T-cell (primary cell): ENCODE measurements around the gene PRKAB2. TPM values are rescaled to one million over a fixed set of nuclear protein-coding genes. Genes with fewer than 3 reads are reported as not detected.
"Not testable (repeated sequence)": the region's sequence is repeated elsewhere in the genome, so short reads cannot be mapped to it uniquely, and the experiment has no call there.

ENCODE experiments used
- ATAC-seq, 4 experiments: fragments of 200-7000 bp in 3 of 4; fragments of 150-1000 bp in 1 of 4; cut with Tn5 transposase; replicated peaks in 1 of 4; 1 replicate in 3 of 4; 2 replicates in 1 of 4; pipeline ENCODE4 v1.10.0; 2021; ENCODE audit warnings: moderate library complexity in 3 of 4, mild to moderate bottlenecking in 2 of 4, moderate number of reproducible peaks in 1 of 4
- CTCF ChIA-PET, 2 donors: fragments of 300-600 bp; sonication (Branson Sonifier 250); formaldehyde crosslinking; loops; one replicate each; lab custom pipeline; 2022; ENCODE audit warnings: antibody characterized with exemption in 2 of 2; lab: Charles Lee
- POLR2A ChIA-PET, 2 donors: fragments of 300-600 bp; sonication (Branson Sonifier 250); formaldehyde crosslinking; loops; one replicate each; lab custom pipeline; 2022; ENCODE audit warnings: antibody characterized with exemption in 2 of 2; lab: Charles Lee
- DNase-seq, 35 experiments: peaks; one replicate each; pipeline versions ENCODE4 v3.0.0 to v3.0.0-alpha.2; 2013 to 2023
- H3K27ac ChIP-seq: one replicate; pipeline ENCODE4 v1.5.1; 2013; ENCODE audit warnings: low read length
- H3K27me3 ChIP-seq, 2 experiments: replicated peaks in 1 of 2; 1 replicate in 1 of 2; 2 replicates in 1 of 2; pipeline versions ENCODE4 v1.6.1 to v1.7.0; 2013; ENCODE audit warnings: low read length in 1 of 2, mixed read lengths in 1 of 2; ENCODE audit not compliant: control insufficient read depth in 2 of 2, insufficient read depth in 2 of 2; ENCODE audit errors: extremely low read depth in 1 of 2
- H3K36me3 ChIP-seq, 2 donors: 1 replicate in 1 of 2; 2 replicates in 1 of 2; pipeline versions ENCODE4 v1.6.1 to v1.7.0; 2013; ENCODE audit warnings: low read length in 1 of 2; ENCODE audit not compliant: control insufficient read depth in 2 of 2, insufficient read depth in 1 of 2; ENCODE audit errors: extremely low read depth in 1 of 2
- H3K4me1 ChIP-seq, 2 experiments: 1 replicate in 1 of 2; 2 replicates in 1 of 2; pipeline versions ENCODE4 v1.6.1 to v1.7.0; 2013; ENCODE audit warnings: low read length in 2 of 2, mixed read lengths in 1 of 2; ENCODE audit not compliant: insufficient read depth in 2 of 2, control insufficient read depth in 1 of 2; ENCODE audit errors: extremely low read depth in 1 of 2
- H3K4me3 ChIP-seq, 2 donors: 1 replicate in 1 of 2; 2 replicates in 1 of 2; pipeline versions ENCODE4 v1.5.1 to v1.7.0; 2013; ENCODE audit warnings: mild to moderate bottlenecking in 2 of 2, low read length in 1 of 2, moderate library complexity in 1 of 2; ENCODE audit not compliant: control insufficient read depth in 1 of 2; ENCODE audit errors: extremely low read depth in 1 of 2
- H3K9me3 ChIP-seq: 2 replicates; pipeline ENCODE4 v1.7.0; 2013
- H3K27ac Mint-ChIP-seq, 2 donors: one replicate each; pipeline ENCODE4 v1.8.0; 2020 to 2021; ENCODE audit warnings: mild to moderate bottlenecking in 2 of 2, mixed read lengths in 2 of 2
- H3K27me3 Mint-ChIP-seq, 2 donors: one replicate each; pipeline ENCODE4 v1.8.0; 2021 to 2022; ENCODE audit warnings: mixed read lengths in 2 of 2
- H3K36me3 Mint-ChIP-seq: one replicate; pipeline ENCODE4 v1.8.0; 2021; ENCODE audit warnings: mixed read lengths
- H3K4me1 Mint-ChIP-seq, 3 donors: one replicate each; pipeline ENCODE4 v1.8.0; 2020 to 2022; ENCODE audit warnings: mixed read lengths in 3 of 3, mild to moderate bottlenecking in 1 of 3
- H3K4me3 Mint-ChIP-seq, 3 donors: one replicate each; pipeline ENCODE4 v1.8.0; 2020 to 2022; ENCODE audit warnings: mild to moderate bottlenecking in 3 of 3, mixed read lengths in 3 of 3, moderate library complexity in 3 of 3
- H3K9me3 Mint-ChIP-seq, 3 donors: one replicate each; pipeline ENCODE4 v1.8.0; 2020 to 2022; ENCODE audit warnings: mixed read lengths in 3 of 3
- WGBS: methylation state at CpG from one replicate; pipeline ENCODE4 v1.1.5; 2013; ENCODE audit warnings: missing lambda C conversion rate; ENCODE audit not compliant: insufficient coverage; 5-methylcytosine and 5-hydroxymethylcytosine counted together
- total RNA-seq, 35 experiments: library from RNA in 6 of 35; stranded (reverse) in 6 of 35; fragments of 120-200 nt in 1 of 35; gene quantifications; one replicate each; pipeline versions ENCODE4 v1.2.1 to v1.2.4 and lab custom pipeline; 2013 to 2026

Gene PRKAB2
- total RNA-seq, 5 donors from 2014 or later (not counting 1 experiment from before 2014, with no cell fraction given), result 13.6 to 22.0 (median 18.4) TPM

- no peaks in the 10 kb centered on the region for H3K9me3 Mint-ChIP-seq
- Histone ChIP-seq H3K4me1 (no peaks in the 10 kb centered on the region), H3K9me3 (no peaks in the 10 kb centered on the region), H3K4me3 (no peak overlapping the region), H3K27ac (no peak overlapping the region), H3K36me3 (no peaks in the 10 kb centered on the region), H3K27me3 (peaks cover 0 to 3% of the 10 kb centered on the region in 2 experiments)
- H3K27ac Mint-ChIP-seq, result no peak overlapping the region
- H3K4me1 Mint-ChIP-seq, result no peaks in the 10 kb centered on the region
- ChIA-PET POLR2A (no interaction called here), CTCF (no interaction called here)
- no peak overlapping the region for H3K4me3 Mint-ChIP-seq
- ATAC-seq, result no peak
- no peak for DNase-seq
- H3K27me3 Mint-ChIP-seq, result peaks cover 3 to 16% of the 10 kb centered on the region in 2 donors
- no peaks in the 10 kb centered on the region for H3K36me3 Mint-ChIP-seq
- no CpG with 5 or more reads among the region's 1 CpG for WGBS
Observed at GRCh38 chr1:147117109-147117508, 55.2 kb downstream of the PRKAB2 start.

DNA sequence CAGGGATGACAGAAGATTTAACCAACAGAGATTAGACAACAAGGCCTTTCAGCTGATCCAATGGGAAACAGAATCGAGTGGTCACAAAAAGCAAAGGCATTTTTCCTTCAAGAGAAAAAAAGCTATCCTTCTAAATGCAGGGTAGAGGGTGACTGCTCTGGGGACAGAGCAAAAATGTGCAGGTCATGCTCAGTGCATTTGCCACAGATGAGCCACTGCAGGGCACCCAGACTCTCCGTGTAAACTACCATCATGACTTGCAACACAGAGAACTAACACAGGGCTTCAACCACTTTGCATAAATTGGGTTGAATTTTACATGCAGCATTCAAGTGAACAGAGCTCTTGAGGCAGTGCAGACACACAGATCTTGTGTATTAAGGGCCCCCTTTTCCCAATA, 56.8 kb downstream of the PRKAB2 start:
- H3K4me1 Mint-ChIP-seq, result no peaks in the 10 kb centered on the region
- no peak overlapping the region for H3K4me3 Mint-ChIP-seq
- no peaks in the 10 kb centered on the region for H3K9me3 Mint-ChIP-seq
- H3K27ac Mint-ChIP-seq, result no peak overlapping the region
- no peaks in the 10 kb centered on the region for H3K36me3 Mint-ChIP-seq
- WGBS, result 80% methylated on average over 1 of the region's 2 CpGs
- POLR2A ChIA-PET, result no interaction called here
- H3K4me3 ChIP-seq, result no peak overlapping the region
- CTCF ChIA-PET, result no interaction called here
- peaks cover 0 to 3% of the 10 kb centered on the region in 2 experiments for H3K27me3 ChIP-seq
- H3K36me3 ChIP-seq, result no peaks in the 10 kb centered on the region
- no peak overlapping the region for H3K27ac ChIP-seq
- H3K27me3 Mint-ChIP-seq, result peaks cover 7 to 18% of the 10 kb centered on the region in 2 donors
- ATAC-seq (no peak), DNase-seq (no peak)
- no peaks in the 10 kb centered on the region for H3K4me1 ChIP-seq
- H3K9me3 ChIP-seq, result no peaks in the 10 kb centered on the region

- H3K27me3 ChIP-seq, H3K4me3 ChIP-seq, H3K36me3 ChIP-seq, H3K9me3 ChIP-seq, H3K27ac ChIP-seq, H3K4me1 ChIP-seq, CTCF ChIA-PET, DNase-seq, H3K36me3 Mint-ChIP-seq, H3K4me3 Mint-ChIP-seq, ATAC-seq, H3K9me3 Mint-ChIP-seq, POLR2A ChIA-PET, H3K4me1 Mint-ChIP-seq, H3K27ac Mint-ChIP-seq: not testable (repeated sequence)
- no CpG with 5 or more reads among the region's 4 CpGs for WGBS
- peaks cover 7 to 17% of the 10 kb centered on the region in 2 donors for H3K27me3 Mint-ChIP-seq
Observed at GRCh38 chr1:147115079-147115478, 57.2 kb downstream of the PRKAB2 start.

DNA sequence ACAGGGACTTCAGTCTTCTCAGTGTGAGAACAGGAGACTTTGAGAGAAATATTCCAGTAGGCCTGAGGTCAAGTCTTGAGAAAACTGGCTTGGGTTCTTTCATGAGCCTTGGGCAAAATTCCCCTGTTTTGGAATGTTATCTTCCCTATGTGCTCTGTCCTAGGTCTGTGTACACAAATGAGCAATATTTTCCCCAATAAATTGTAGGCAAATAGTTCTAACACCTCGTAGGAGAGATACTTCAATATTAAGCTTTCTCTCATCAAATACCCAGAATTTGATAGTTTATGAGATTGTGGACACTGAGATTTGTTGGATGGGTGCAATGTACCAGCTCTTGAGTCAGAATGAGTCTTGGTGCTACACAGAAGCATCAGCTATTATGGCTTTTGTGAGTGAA, 57.9 kb downstream of the PRKAB2 start:
- H3K36me3 Mint-ChIP-seq, DNase-seq, H3K4me3 ChIP-seq, CTCF ChIA-PET, H3K9me3 Mint-ChIP-seq, H3K9me3 ChIP-seq, H3K27me3 ChIP-seq, H3K4me1 ChIP-seq, POLR2A ChIA-PET, H3K36me3 ChIP-seq, H3K27ac ChIP-seq, H3K4me1 Mint-ChIP-seq, H3K4me3 Mint-ChIP-seq, ATAC-seq, H3K27ac Mint-ChIP-seq: not testable (repeated sequence)
- WGBS, result no CpG with 5 or more reads among the region's 1 CpG
- peaks cover 4 to 18% of the 10 kb centered on the region in 2 donors for H3K27me3 Mint-ChIP-seq

DNA sequence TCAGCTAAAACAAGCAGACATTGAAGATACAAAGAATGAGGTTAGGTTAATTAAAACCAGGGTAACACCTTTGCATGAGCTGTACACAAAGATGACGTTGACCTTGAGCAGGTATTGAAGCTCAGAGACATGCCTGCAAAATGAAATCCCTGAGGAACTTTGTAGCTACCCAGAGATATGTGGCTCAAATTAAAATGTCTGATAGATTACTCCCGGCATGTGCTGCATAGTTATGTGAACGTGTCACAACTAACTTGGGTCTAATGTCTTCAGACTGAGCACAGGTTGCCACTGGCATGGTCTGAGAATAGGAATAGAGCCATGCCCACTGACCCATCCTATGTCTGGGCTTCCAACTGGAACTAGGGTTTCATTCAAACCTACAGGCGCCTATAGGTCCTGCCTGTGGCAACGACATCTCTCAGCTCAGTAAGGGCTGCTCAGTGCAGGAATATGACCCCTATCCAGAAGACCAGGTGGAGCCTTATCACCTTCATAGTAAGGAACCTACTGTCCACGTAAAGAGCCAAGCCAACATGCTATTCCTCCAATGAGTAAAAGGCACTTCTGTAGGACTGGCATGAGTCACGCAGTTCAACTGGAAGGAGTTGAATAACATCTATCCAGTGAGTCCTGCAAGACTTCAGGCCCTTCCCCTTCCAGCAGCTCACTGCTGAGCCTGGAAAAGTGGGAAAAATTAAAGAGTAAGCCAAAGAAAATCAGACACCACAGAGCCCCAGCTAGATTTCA, 60.7 kb downstream of the PRKAB2 start:
- Histone ChIP-seq H3K27ac (no peak overlapping the region), H3K4me1 (no peaks in the 10 kb centered on the region), H3K9me3 (no peaks in the 10 kb centered on the region), H3K4me3 (no peak overlapping the region), H3K27me3 (peaks cover 0 to 9% of the 10 kb centered on the region in 2 experiments), H3K36me3 (no peaks in the 10 kb centered on the region)
- H3K36me3 Mint-ChIP-seq, result no peaks in the 10 kb centered on the region
- DNase-seq, result no peak
- WGBS, result 61% methylated on average over 4 of the region's 7 CpGs
- ChIA-PET POLR2A (no interaction called here), CTCF (no interaction called here)
- no peaks in the 10 kb centered on the region for H3K4me1 Mint-ChIP-seq
- peaks cover 14 to 27% of the 10 kb centered on the region in 2 donors for H3K27me3 Mint-ChIP-seq
- no peak overlapping the region for H3K4me3 Mint-ChIP-seq
- H3K9me3 Mint-ChIP-seq, result no peaks in the 10 kb centered on the region
- H3K27ac Mint-ChIP-seq, result no peak overlapping the region
- ATAC-seq, result no peak

DNA sequence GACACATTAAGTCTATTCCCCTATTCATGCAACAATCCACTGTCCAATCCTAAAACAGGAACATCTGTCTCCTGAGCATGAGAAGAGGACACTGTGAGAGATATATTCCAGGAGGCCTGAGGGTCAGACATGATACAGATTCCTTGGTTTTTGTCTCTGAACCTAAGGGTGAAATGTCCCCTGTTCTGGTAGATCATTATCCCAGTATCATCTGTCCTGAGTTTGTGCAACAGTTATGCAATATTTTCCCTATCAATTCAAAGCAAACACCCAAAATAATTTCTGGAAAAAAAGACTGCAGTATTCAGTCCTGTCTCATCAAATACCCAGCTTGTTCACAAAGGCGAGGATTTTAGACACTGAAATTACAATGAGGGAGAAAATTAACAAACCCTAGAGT, 61.4 kb downstream of the PRKAB2 start:
- Mint-ChIP-seq H3K9me3 (no peaks in the 10 kb centered on the region), H3K4me1 (no peaks in the 10 kb centered on the region), H3K27ac (no peak overlapping the region), H3K36me3 (no peaks in the 10 kb centered on the region), H3K4me3 (no peak overlapping the region), H3K27me3 (peaks cover 14 to 30% of the 10 kb centered on the region in 2 donors)
- H3K36me3 ChIP-seq, result no peaks in the 10 kb centered on the region
- peaks cover 0 to 11% of the 10 kb centered on the region in 2 experiments for H3K27me3 ChIP-seq
- ChIA-PET POLR2A (no interaction called here), CTCF (no interaction called here)
- H3K4me3 ChIP-seq, result no peak overlapping the region
- no peak for ATAC-seq
- no peak for DNase-seq
- H3K27ac ChIP-seq, result no peak overlapping the region
- no peaks in the 10 kb centered on the region for H3K9me3 ChIP-seq
- no peaks in the 10 kb centered on the region for H3K4me1 ChIP-seq
- WGBS, result no CpG with 5 or more reads among the region's 1 CpG
